Right lung (tissue), 5 donors: ENCODE results near the gene MUC4. TPM values are rescaled to one million over a fixed set of nuclear protein-coding genes. Genes with fewer than 3 reads are reported as not detected.
"Not testable (repeated sequence)": the region's sequence is repeated elsewhere in the genome, so short reads cannot be mapped to it uniquely, and the experiment has no call there.

Experiments used
- DNase-seq, 2 donors: peaks; one replicate each; pipeline ENCODE4 v3.0.0-alpha.2; 2013
- polyA plus RNA-seq, 5 donors: library from polyadenylated mRNA; unstranded; fragments of 120-200 nt; gene quantifications; one replicate each; pipeline versions ENCODE4 v1.2.1 to v1.2.3, GENCODE V29; 2013; ENCODE audit warnings: inconsistent platforms in 1 of 5, low replicate concordance in 1 of 5; ENCODE audit not compliant: insufficient read length in 5 of 5, insufficient read depth in 1 of 5

Gene MUC4
- polyA plus RNA-seq, 5 donors = 0.18 to 1.2 (median 0.46) TPM

DNA sequence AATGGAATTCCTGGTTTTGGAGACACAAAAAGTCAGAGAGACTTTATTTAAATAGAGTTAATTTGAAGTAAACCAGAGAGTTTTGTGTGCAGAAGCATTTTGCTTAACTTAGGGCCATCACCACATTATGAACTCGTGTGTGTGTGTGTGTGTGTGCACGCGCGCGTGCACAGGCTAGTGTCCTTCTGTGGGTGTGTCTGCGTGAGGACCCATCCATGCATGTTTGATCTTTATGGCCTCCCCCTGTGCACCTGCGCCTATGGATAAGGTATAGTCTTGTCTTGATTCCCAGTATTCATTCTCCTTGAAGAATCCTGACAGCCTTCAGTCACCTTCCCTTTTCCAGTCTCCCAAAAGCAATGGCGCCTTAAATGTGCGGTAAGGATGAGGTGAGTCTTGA, 65.0 kb downstream of the MUC4 start:
- DNase-seq = no peak

DNA sequence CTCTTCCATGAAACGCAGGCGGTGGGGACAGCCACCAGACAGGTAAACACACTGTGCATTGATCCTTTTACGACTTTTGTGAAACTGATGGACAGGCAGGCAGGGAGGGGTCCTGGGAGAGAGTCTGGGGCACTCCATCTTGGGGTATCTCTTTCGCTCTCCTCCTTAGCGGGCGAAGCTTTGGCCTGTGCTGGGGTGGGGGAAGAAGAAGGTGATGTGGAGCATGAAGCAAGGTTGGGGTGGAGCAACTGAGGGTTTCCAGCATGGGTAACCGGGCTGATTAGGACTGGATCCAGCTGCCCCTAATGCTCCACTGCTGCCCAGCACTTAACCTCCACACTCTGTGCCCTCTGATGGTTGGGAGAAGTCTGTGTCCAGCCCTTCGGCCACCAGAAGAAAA, 65.4 kb downstream of the MUC4 start:
- no peak for DNase-seq

GRCh38 chr3:195744437-195744836, 67.3 kb downstream of the MUC4 start:
- DNase-seq = no peak

- DNase-seq = no peak
Observed at GRCh38 chr3:195739561-195740111, 72.1 kb downstream of the MUC4 start.

DNA sequence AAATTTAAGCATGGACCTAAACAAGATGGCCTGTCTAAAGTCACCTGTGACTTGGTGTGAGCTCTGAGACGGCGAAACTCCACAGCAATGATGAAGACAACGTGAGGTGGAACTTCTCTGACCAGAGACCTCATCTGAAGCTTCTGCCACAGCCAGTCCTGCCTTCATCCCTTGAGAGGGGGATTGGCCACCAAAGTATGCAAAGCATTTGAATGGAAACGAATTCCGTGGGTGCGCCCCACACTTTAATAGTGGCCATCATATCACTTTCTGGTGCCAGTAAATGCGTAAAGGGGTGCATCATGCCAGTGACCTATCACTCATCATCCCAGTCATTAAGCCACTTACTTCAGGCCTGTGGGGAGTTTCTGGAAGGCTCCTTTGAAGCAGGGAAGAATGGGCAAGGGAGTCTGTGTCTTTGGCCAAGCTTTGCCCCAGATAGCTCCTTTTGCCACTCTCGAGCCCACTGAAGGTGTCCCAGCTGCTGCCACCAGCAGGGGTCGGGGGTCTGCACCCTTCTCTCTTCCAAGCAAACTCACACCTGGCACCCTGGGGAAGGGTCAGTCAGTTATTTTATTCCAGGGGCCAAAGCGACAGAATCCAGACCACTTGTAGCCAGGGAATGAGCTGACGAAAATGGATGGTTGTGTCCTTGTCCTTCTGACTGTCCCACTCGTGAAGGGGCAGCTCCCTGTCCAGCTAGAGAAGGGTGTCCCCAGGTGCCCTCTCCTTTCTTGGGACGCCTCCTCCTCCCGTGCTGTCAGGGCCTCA, 73.3 kb downstream of the MUC4 start:
- DNase-seq = no peak

GRCh38 chr3:195737782-195738181, 73.9 kb downstream of the MUC4 start:
- DNase-seq = not testable (repeated sequence)

GRCh38 chr3:195736866-195737490, 74.8 kb downstream of the MUC4 start:
- no peak for DNase-seq

DNA sequence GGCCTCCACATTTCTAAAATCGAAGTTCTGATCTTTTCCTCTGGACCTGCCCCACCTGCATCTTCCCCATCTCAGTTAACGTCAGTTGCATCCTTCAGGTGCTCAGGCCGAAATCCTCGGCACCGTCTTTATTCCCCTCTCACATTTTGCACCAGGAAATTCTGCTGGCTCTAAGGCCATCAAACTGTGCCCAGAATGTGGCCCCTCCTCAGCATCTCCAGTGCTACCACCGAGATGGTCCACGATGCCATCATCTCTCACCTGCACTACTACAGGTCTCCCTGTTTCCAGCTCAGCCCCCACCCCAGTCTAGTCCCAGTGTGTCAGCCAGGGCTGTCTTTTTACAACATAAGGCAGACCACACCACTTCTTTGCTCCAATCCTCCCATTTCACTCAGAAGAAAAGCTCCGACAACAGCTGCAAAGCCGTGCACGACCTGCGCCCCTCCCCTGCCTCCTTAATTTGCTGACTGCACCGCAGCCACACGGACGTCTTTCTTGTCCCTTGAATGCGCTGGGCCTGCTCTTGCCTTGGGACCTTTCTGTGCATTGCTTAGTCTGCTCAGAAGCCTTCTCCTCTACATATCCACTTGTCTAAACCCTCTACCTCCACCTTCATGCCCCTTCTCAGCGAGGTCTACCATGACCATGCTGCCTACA, 76.6 kb downstream of the MUC4 start:
- no peak for DNase-seq

GRCh38 chr3:195732940-195733339, 78.8 kb downstream of the MUC4 start:
- no peak for DNase-seq

DNA sequence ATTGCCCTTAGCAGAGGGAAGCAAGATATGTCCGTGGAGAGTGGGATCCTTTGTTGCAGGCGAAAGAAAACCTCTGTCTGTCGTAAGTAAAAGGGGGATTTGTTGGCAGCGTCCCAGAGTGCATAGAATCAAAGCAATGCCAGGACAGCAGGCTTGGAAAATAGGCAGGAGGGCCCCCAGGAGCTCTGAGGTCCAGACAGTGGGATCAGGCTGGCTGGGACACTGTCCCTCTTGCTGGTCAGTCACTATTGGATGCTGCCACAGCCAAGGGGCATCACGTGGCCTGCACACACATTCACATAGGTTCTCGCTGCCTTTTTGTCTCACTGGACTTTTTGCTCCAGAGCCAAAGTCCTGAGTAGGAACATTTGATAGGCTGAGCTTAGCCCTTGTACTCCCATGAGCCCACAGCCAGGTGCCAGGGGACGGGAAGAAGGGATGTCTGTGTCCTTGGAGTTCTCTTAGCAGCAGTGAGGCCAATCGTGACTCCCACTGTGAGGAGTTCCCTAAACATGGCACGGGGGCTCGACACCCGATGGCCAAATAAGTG, 80.3 kb downstream of the MUC4 start:
- no peak for DNase-seq

GRCh38 chr3:195729476-195730251, 82.1 kb downstream of the MUC4 start:
- no peak for DNase-seq

GRCh38 chr3:195728789-195729188, 82.9 kb downstream of the MUC4 start:
- DNase-seq = not testable (repeated sequence)

DNA sequence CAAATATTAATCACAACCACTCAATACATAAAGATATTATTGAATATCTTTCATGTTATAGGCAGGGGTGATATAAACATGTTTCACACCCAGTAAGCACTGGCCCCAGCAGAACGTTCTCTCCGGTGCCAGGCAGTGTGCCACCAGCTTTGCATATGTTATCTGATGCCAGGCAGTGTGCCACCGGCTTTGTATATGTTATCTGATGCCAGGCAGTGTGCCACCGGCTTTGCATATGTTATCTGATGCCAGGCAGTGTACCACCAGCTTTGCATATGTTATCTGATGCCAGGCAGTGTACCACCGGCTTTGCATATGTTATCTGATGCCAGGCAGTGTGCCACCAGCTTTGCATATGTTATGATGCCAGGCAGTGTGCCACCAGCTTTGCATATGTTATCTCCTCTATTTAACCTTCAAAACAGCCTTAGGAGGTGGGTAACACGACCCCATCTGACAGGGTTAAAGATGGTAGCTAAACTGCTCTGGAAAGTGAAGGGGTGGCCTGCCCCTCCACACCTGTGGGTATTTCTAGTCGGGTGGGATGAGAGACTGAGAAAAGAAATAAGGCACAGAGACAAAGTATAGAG, 84.0 kb downstream of the MUC4 start:
- DNase-seq = no peak

- not testable (repeated sequence) for DNase-seq
Observed at GRCh38 chr3:195725916-195726740, 85.6 kb downstream of the MUC4 start.

DNA sequence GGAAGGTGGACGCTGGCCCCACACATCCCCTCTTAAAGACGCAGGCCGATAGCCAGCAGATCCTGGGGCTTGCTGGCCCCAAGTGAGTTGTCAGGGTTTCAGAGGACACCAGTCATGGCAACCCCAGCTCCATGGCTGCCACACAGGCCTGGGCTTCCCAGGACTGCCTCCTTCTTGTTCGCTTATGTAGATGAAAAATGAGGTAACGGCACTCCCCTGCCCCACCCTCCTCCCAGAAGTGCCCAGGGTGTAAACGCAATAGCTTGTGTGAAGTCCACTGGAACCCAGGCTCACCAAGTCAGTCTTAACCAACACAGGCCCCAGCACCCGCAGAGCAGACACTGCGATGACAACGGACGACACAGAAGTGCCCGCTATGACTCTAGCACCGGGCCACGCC, 87.4 kb downstream of the MUC4 start:
- not testable (repeated sequence) for DNase-seq

DNA sequence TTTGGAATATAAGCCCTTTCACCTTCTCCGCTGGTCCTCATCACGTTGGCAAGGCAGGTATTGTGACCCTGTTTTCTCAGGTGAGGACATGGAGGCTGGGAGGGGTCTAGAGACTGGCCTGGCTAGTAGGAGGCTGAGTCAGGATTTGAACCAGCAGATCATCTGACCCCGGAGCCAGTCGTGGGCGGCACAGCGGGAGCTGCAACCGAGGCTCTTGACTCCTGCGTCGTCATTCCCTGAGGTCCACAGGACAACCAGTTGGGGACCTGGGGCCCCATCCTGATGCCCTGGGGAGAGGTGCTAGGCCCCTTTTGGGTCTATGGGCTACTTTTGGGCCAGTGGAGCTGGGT, 88.8 kb downstream of the MUC4 start:
- DNase-seq = not testable (repeated sequence)

DNA sequence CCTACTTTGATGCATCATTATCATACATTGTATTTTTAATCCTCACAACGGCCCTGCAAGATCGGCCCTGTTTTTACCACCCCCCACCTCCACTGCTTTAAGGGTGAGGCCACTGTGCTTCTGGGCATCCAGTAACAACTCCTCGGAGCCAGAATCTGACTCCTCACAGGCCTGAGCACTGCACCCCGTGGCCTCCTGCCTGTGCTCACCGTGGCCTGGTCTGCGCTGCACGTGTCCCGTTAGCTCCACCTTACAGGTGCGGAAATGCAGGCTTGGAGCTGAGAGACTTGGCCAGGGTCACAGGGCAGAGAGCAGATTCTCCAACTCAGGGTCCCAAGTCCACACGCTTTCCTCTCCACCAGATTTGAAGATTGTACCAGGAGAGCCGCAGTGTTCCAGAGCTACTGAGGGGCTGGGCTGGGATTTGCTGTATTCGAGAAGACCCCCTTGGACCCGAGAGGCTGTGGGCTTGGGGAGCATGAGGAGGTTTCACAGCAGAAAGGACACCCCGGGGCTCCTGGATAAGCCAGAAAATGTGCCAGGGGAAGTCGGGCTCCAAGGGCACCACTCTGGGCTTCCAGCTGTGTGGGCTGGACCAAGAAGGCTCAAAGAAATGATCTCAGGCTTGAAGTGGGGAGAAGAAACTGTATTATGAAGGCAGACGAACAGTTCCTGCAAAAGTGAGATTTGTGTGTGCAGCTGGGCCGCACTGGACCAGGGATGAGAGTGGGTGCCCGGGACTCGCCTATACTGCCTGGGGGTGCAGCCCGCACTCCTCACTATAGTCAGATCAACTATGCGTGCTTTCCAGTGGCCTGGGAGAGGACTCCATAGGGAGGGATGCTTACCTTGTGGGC, 89.4 kb downstream of the MUC4 start:
- not testable (repeated sequence) for DNase-seq

DNA sequence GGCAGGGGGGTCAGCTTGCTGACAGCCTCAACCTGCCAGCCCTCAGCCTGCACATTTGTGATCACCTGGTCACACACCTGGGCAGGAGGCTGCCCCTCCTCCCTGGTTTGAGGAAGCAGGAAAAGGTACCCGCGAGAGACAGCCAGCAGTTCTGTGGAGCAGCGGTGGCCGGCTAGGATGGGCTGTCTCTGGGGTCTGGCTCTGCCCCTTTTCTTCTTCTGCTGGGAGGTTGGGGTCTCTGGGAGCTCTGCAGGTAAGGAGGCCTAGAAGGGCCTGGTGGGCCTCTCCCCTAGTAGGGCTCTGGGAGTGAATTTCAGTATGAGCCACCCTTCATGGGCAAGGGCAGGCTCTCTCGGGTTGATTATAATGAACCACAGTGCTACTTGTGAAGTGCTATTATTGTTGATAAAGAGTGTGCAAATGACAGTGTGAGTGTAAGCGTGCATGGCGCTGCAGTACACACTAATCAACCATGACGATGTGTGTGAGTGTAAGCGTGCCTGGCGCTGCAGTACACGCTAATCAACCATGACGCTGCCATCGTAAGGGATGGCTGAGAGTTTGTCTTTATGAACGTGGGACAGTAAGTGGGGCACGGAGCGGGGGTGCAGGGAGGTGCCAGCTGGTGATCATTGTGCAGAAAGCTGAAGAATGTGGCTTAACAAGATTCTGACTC, 90.8 kb downstream of the MUC4 start, which contains the start of gene MUC20:
MUC20 (plus strand) TSS at position 148 of the 676 bp plus-strand sequence; CDS start at position 178, 30 bp downstream.
- peak; percentile 32 to 38 for DNase-seq
